Heart left ventricle (tissue), 13 donors: Measurements from ENCODE around the gene CTSH.

Experiments
- POLR2A ChIP-seq, 2 donors: fragments of 450-650 bp; IDR thresholded peaks; one replicate each; pipeline ENCODE4 v1.6.1; 2017; ENCODE audit warnings: antibody characterized with exemption in 2 of 2, mild to moderate bottlenecking in 2 of 2, moderate library complexity in 2 of 2
- TF ChIP-seq, protein P1 (sequence below), 12 donors: fragments of 200-600 bp; sonication (generic) in 4 of 12; IDR thresholded peaks; one replicate each; pipeline versions ENCODE4 v1.5.0 to v1.8.0; 2018 to 2022; ENCODE audit warnings: antibody characterized with exemption in 12 of 12, mild to moderate bottlenecking in 5 of 12
- donor health status: ischemic (EF 13 %, LVEDD 7.1; RV severe dilation, severe dysfunction).
- donor health status: DM: no; HTN: yes; CAD: no.
- donor health status: DM: no; HTN: no; CAD: no.
- donor health status: ischemic (EF 25% LVEDD 6.9; RV normal size, moderate dysfunction).
- donor health status: ischemic (EF 25% LVEDD 5.7; RV mildly dilated, moderate dysfunction).
- donor health status: ischemic (EF 35%, LVEDD 5.7; RV mildly dilated, moderate dysfunction).
- donor health status: nonischemic (EF 11% LVEDD 7.7; RV severe dilation, severe dysfunction).
- donor health status: DM: yes; HTN: yes; CAD: no.
- donor health status: PGD.
- donor health status: ischemic (EF 29% LVEDD 5.4; RV normal size, mild dysfunction).
- donor health status: nonischemic (EF 23%, LVEDD 6.1; RV moderate dilation, normal function).

DNA sequence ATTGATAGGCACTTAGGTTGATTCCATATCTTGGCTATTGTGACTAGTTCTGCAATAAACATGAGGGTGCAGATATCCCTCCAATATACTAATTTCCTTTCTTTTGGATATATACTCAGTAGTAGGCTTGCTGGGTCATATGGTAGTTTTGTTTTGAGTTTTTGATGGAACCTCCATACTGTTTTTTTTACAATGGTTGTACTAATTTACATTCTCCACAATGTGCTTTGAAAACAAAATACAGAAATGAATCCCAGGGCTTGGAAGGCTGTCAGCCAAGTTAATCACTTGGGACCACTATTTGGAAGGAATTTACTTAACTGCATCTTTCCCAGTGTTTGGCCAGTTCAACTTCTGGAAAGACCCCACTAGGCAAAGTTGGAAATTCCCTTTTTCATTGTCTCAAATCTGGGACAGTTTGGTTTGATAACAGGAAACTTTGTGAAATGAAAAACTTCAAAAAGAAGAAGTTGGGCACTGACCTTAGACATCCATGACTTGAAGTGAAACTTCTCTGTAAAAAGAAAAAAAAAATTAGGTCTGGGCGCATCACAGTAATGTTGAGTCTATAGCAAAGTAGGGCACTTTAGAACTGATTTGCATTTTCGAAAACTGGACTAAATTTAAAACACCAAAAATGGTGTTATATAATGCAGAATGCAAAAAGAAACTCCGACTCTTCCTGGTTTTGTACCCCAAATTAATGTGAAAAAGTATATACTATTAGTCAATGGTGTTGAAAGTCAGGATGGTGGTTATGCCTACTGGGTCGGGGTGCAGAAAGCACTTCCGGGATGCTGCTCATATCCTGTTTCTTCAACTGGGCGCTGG is 6.0 kb downstream of the CTSH start:
- TF ChIP-seq, protein P1, sequence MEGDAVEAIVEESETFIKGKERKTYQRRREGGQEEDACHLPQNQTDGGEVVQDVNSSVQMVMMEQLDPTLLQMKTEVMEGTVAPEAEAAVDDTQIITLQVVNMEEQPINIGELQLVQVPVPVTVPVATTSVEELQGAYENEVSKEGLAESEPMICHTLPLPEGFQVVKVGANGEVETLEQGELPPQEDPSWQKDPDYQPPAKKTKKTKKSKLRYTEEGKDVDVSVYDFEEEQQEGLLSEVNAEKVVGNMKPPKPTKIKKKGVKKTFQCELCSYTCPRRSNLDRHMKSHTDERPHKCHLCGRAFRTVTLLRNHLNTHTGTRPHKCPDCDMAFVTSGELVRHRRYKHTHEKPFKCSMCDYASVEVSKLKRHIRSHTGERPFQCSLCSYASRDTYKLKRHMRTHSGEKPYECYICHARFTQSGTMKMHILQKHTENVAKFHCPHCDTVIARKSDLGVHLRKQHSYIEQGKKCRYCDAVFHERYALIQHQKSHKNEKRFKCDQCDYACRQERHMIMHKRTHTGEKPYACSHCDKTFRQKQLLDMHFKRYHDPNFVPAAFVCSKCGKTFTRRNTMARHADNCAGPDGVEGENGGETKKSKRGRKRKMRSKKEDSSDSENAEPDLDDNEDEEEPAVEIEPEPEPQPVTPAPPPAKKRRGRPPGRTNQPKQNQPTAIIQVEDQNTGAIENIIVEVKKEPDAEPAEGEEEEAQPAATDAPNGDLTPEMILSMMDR (IDR thresholded peaks at IDR 0.05) = no peak
- no peak for TF ChIP-seq POLR2A (IDR thresholded peaks at IDR 0.05)
